GM18505 (cell line): ENCODE data around the gene PCNT.
"Not testable (repeated sequence)": the region's sequence is repeated elsewhere in the genome, so short reads cannot be mapped to it uniquely, and the experiment has no call there.

Source experiments
- ATAC-seq: cut with Tn5 transposase; IDR thresholded peaks from one replicate; pipeline ENCODE4 v1.9.1; 2021; ENCODE audit not compliant: unreplicated experiment
- POLR2A ChIP-seq: IDR thresholded peaks from 4 replicates; pipeline ENCODE4 v1.6.1; 2011; ENCODE audit warnings: borderline replicate concordance; ENCODE audit not compliant: insufficient read depth, insufficient read length; ENCODE audit errors: extremely low read depth

Gene PCNT

GRCh38 chr21:46455575-46456385 is 131.8 kb downstream of the PCNT start:
- TF ChIP-seq POLR2A: no peak
- ATAC-seq: no peak

- ATAC-seq: no peak
- TF ChIP-seq POLR2A: no peak
These were observed 132.8 kb downstream of the PCNT start for GRCh38 chr21:46456750-46457149.

GRCh38 chr21:46457801-46458314 is 133.9 kb downstream of the PCNT start:
- ATAC-seq: peak; percentile 16
- no peak for TF ChIP-seq POLR2A

GRCh38 chr21:46458315-46459023 is 134.5 kb downstream of the PCNT start, which contains the start of gene DIP2A:
DIP2A (plus strand) TSS chr21:46458891; CDS start chr21:46459132, 241 bp downstream.
- peak; percentile 83 for TF ChIP-seq POLR2A

GRCh38 chr21:46459024-46459355 is 135.0 kb downstream of the PCNT start:
- ATAC-seq: no peak
- peak; percentile 50 for TF ChIP-seq POLR2A

More at GRCh38 chr21:46458315-46459023, 134.5 kb downstream of the PCNT start, which contains the start of gene DIP2A:
- peak; percentile 90 for ATAC-seq

GRCh38 chr21:46459356-46460112 is 135.6 kb downstream of the PCNT start:
- no peak for TF ChIP-seq POLR2A
- ATAC-seq: no peak

GRCh38 chr21:46461909-46462308 is 138.0 kb downstream of the PCNT start:
- ATAC-seq: no peak
- no peak for TF ChIP-seq POLR2A

GRCh38 chr21:46465153-46465552 is 141.2 kb downstream of the PCNT start:
- ATAC-seq: not testable (repeated sequence)

- ATAC-seq: no peak
- TF ChIP-seq POLR2A: no peak
These were observed 141.7 kb downstream of the PCNT start for GRCh38 chr21:46465651-46466050.

GRCh38 chr21:46468108-46468774 is 144.3 kb downstream of the PCNT start:
- no peak for TF ChIP-seq POLR2A
- no peak for ATAC-seq

- no peak for ATAC-seq
- TF ChIP-seq POLR2A: no peak
These were observed 145.3 kb downstream of the PCNT start for GRCh38 chr21:46469275-46469674.

- ATAC-seq: no peak
- no peak for TF ChIP-seq POLR2A
These were observed 147.6 kb downstream of the PCNT start for GRCh38 chr21:46471514-46471913.

GRCh38 chr21:46472246-46472645 is 148.3 kb downstream of the PCNT start:
- TF ChIP-seq POLR2A: no peak
- ATAC-seq: no peak
